Fibroblast of lung (primary cell): ENCODE measurements around the gene BTBD16. TPM values are rescaled to one million over a fixed set of nuclear protein-coding genes. Genes with fewer than 3 reads are reported as not detected.

Source experiments
- DNase-seq, 2 donors: peaks; one replicate each; pipeline versions ENCODE4 v3.0.0 to v3.0.0-alpha.2; 2010; ENCODE audit warnings: low read depth in 2 of 2
- H2AFZ ChIP-seq: 2 replicates; pipeline ENCODE4 v1.5.1; 2012; ENCODE audit warnings: low read length, control low read depth, inconsistent platforms
- H3K27ac ChIP-seq: 2 replicates; pipeline ENCODE4 v1.5.1; 2011; ENCODE audit warnings: low read length, control low read depth; ENCODE audit not compliant: insufficient read depth
- H3K27me3 ChIP-seq: 2 replicates; pipeline ENCODE4 v1.5.1; 2011; ENCODE audit warnings: mild to moderate bottlenecking, low read length; ENCODE audit not compliant: control insufficient read depth, insufficient read depth
- H3K36me3 ChIP-seq: 2 replicates; pipeline ENCODE4 v1.5.1; 2011; ENCODE audit warnings: low read length; ENCODE audit not compliant: control insufficient read depth, insufficient read depth
- H3K4me1 ChIP-seq: 2 replicates; pipeline ENCODE4 v1.5.1; 2011; ENCODE audit warnings: low read length; ENCODE audit not compliant: control insufficient read depth, insufficient read depth; ENCODE audit errors: extremely low read depth
- H3K4me2 ChIP-seq: 2 replicates; pipeline ENCODE4 v1.5.1; 2011; ENCODE audit warnings: low read length, control low read depth; ENCODE audit not compliant: insufficient read depth; ENCODE audit errors: extremely low read depth
- H3K4me3 ChIP-seq, 4 experiments: fragments of 200-600 bp in 1 of 4; sonication (generic) in 1 of 4; replicated peaks in 1 of 4; 2 replicates each; pipeline ENCODE4 v1.5.1; 2011 to 2016; ENCODE audit warnings: low read length in 4 of 4, low read depth in 3 of 4, mild to moderate bottlenecking in 3 of 4, control low read depth in 2 of 4, inconsistent platforms in 1 of 4, mixed read lengths in 1 of 4; ENCODE audit not compliant: insufficient read depth in 1 of 4; ENCODE audit errors: control extremely low read depth in 1 of 4
- H3K79me2 ChIP-seq: 2 replicates; pipeline ENCODE4 v1.5.1; 2012; ENCODE audit warnings: mild to moderate bottlenecking, low read length, inconsistent platforms; ENCODE audit not compliant: control insufficient read depth, insufficient read depth
- H3K9ac ChIP-seq: 2 replicates; pipeline ENCODE4 v1.5.1; 2011; ENCODE audit warnings: mild to moderate bottlenecking, low read length, control low read depth; ENCODE audit not compliant: insufficient read depth
- H3K9me3 ChIP-seq: 2 replicates; pipeline ENCODE4 v1.5.1; 2012; ENCODE audit warnings: low read depth, low read length; ENCODE audit not compliant: control insufficient read depth, insufficient read depth
- H4K20me1 ChIP-seq: 2 replicates; pipeline ENCODE4 v1.5.1; 2011; ENCODE audit warnings: low read length; ENCODE audit not compliant: control insufficient read depth, insufficient read depth; ENCODE audit errors: extremely low read depth
- EZH2 ChIP-seq: IDR thresholded peaks from 2 replicates; pipeline ENCODE4 v1.5.1; 2012; ENCODE audit warnings: low read length, control low read depth, mild to moderate bottlenecking; ENCODE audit errors: missing control alignments
- polyA plus RNA-seq, 2 donors: library from polyadenylated mRNA; depleted of rRNA in 1 of 2; stranded (reverse) in 1 of 2; unstranded in 1 of 2; fragments of >200 nt; gene quantifications; 2 replicates each; pipeline ENCODE4 v1.2.1, GENCODE V29; 2011 to 2012; ENCODE audit warnings: missing spikeins in 1 of 2
- total RNA-seq: library from RNA; depleted of rRNA; stranded (reverse); fragments of >200 nt; gene quantifications from 2 replicates; pipeline ENCODE4 v1.2.1, GENCODE V29; 2014
- TF ChIP-seq, protein P1 (sequence below), 2 donors: IDR thresholded peaks in 1 of 2; conservative IDR thresholded peaks in 1 of 2; 1 replicate in 1 of 2; 2 replicates in 1 of 2; pipeline ENCODE4 v1.5.1; 2011 to 2012; ENCODE audit warnings: low read length in 2 of 2, control low read depth in 1 of 2, inconsistent platforms in 1 of 2, low read depth in 1 of 2, mild to moderate bottlenecking in 1 of 2

BTBD16 gene
- total and polyA plus RNA-seq, 2 donors (not counting 1 experiment from before 2014, with no cell fraction given), result not detected

- H3K4me3 ChIP-seq, result no peak overlapping the region
- H3K27ac ChIP-seq, result no peak overlapping the region
- peaks cover 9% of the 10 kb centered on the region for H3K27me3 ChIP-seq
- H3K9me3 ChIP-seq, result no peaks in the 10 kb centered on the region
- DNase-seq, result no peak
- H3K9ac ChIP-seq, result no peak overlapping the region
- TF ChIP-seq EZH2, result no peak
- TF ChIP-seq, protein P1, sequence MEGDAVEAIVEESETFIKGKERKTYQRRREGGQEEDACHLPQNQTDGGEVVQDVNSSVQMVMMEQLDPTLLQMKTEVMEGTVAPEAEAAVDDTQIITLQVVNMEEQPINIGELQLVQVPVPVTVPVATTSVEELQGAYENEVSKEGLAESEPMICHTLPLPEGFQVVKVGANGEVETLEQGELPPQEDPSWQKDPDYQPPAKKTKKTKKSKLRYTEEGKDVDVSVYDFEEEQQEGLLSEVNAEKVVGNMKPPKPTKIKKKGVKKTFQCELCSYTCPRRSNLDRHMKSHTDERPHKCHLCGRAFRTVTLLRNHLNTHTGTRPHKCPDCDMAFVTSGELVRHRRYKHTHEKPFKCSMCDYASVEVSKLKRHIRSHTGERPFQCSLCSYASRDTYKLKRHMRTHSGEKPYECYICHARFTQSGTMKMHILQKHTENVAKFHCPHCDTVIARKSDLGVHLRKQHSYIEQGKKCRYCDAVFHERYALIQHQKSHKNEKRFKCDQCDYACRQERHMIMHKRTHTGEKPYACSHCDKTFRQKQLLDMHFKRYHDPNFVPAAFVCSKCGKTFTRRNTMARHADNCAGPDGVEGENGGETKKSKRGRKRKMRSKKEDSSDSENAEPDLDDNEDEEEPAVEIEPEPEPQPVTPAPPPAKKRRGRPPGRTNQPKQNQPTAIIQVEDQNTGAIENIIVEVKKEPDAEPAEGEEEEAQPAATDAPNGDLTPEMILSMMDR (conservative IDR thresholded peaks at IDR 0.05 in 1 of 2, IDR thresholded peaks at IDR 0.05 in 1 of 2; ENCODE audit: low read depth in 1 of 2, low read length in 2 of 2), result no peak
- H3K4me1 ChIP-seq, result no peaks in the 10 kb centered on the region
- no peaks in the 10 kb centered on the region for H3K36me3 ChIP-seq
- H4K20me1 ChIP-seq, result no peaks in the 10 kb centered on the region
- H3K79me2 ChIP-seq, result no peaks in the 10 kb centered on the region
- H3K4me2 ChIP-seq, result no peak overlapping the region
- H2AFZ ChIP-seq, result no peak overlapping the region
Measured at GRCh38 chr10:122326806-122327205, 55.7 kb downstream of the BTBD16 start.

DNA sequence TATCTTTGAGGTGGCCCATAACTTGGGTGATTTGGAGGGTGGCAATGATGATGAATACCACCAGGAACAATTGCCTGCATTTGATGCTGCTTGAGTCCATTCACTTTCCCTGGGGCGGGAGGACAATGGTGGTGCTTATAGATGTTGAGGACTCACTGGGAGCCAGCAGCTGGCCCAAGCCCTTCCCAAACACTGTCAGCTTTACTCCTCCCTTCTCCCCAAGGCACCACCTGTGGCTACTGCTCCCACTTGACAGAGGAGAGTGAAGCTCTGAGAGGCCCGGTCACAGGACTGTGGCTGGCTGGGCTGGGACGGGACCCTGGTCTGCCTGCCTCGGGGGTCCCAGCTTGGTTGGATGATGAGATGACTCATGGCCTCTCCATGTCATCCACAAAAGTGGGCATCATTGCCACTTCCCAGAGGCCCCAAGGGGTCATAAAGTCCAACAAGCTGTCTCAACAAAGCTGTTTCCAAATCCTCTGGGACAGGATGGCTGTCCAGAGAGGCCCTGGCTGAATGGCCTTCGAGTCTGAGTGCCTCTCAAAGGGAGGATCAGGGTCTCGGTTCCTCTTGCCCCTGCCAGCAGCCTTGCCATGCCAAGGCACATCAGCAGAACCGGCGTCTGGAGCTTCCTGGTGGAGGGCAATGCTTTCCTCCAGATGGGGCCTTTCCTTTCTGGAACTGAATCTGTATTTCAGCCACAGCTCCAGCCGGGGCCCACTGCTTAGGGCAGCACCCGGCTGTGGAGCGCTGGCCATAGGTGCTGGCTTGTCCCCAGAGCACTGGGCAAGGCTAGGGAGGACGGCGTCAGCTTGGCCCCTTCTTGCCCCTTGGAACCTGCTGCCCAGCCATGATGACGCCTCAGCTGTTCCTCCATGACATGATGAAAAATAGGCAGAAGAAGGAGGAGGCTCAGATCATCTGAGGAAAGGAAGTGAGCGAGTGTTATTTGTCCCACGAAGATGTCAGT, 56.4 kb downstream of the BTBD16 start:
- Histone ChIP-seq H3K27me3 (peaks cover 9% of the 10 kb centered on the region), H3K9me3 (no peaks in the 10 kb centered on the region), H3K4me1 (no peaks in the 10 kb centered on the region), H3K79me2 (no peaks in the 10 kb centered on the region), H3K27ac (no peak overlapping the region), H3K9ac (no peak overlapping the region), H3K4me2 (no peak overlapping the region), H3K4me3 (no peak overlapping the region), H4K20me1 (no peaks in the 10 kb centered on the region), H3K36me3 (no peaks in the 10 kb centered on the region), H2AFZ (no peak overlapping the region)
- TF ChIP-seq EZH2, result no peak
- TF ChIP-seq, protein P1 (conservative IDR thresholded peaks at IDR 0.05 in 1 of 2, IDR thresholded peaks at IDR 0.05 in 1 of 2; ENCODE audit: low read depth in 1 of 2, low read length in 2 of 2), result no peak
- no peak for DNase-seq

DNA sequence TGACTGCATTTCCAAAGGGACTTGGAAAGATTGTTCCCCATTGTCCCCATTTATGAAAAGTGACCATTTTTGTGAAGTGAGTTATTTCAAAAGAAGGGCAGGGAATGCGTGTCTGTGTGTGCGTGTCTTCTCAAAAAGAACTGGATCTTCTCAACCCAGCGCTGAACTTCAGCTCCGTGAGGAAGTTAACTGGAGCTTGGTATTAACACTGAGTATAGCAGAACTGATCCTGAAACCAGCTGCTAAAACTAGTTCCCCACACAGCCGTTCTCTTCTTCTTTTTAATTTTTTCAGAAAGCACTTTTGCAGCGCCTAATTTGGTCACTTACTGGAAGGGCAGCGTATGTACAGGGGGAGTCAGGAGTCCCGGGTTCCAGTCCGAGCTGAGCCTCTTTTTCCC, 57.6 kb downstream of the BTBD16 start:
- peaks cover 9% of the 10 kb centered on the region for H3K27me3 ChIP-seq

More for the DNA sequence above, 57.6 kb downstream of the BTBD16 start:
- Histone ChIP-seq H3K79me2 (no peaks in the 10 kb centered on the region), H3K27ac (no peak overlapping the region), H3K4me1 (no peaks in the 10 kb centered on the region), H3K9ac (no peak overlapping the region), H3K9me3 (no peaks in the 10 kb centered on the region), H3K4me2 (no peak overlapping the region), H3K36me3 (no peaks in the 10 kb centered on the region), H2AFZ (no peak overlapping the region), H4K20me1 (no peaks in the 10 kb centered on the region), H3K4me3 (no peak overlapping the region)
- TF ChIP-seq, protein P1 (conservative IDR thresholded peaks at IDR 0.05 in 1 of 2, IDR thresholded peaks at IDR 0.05 in 1 of 2; ENCODE audit: low read depth in 1 of 2, low read length in 2 of 2), result no peak
- no peak for TF ChIP-seq EZH2
- no peak for DNase-seq
